H1 (cell line): ENCODE measurements around the gene ZNF845. TPM values are rescaled to one million over a fixed set of nuclear protein-coding genes. Genes with fewer than 3 reads are reported as not detected.

Source experiments
- SP4 ChIP-seq: IDR thresholded peaks from 2 replicates; pipeline ENCODE4 v1.6.1; 2012; ENCODE audit warnings: low read length, inconsistent platforms
- polyA plus RNA-seq, 7 experiments: library from polyadenylated mRNA; depleted of rRNA in 3 of 7; stranded (reverse) in 5 of 7; unstranded in 2 of 7; fragments of >200 nt in 5 of 7; fragments of 200-250 nt in 2 of 7; gene quantifications; 1 replicate in 5 of 7; 2 replicates in 1 of 7; 4 replicates in 1 of 7; pipeline versions ENCODE4 v1.2.1 to v1.2.3, GENCODE V29; 2011 to 2013; ENCODE audit warnings: missing spikeins in 2 of 7, mixed read lengths in 2 of 7
- total RNA-seq: library from RNA; stranded (reverse); fragmentation: NEBNext Ultra II Directional; extraction: Animal tissue kit (Norgen Biotek cat#: 25700); gene quantifications from 2 replicates; pipeline ENCODE4 v1.2.1, GENCODE V29; 2021

ZNF845 gene
- total and polyA plus RNA-seq, 2 of the 8 experiments (the other 6 are each of a cell fraction or from before 2014, with no cell fraction given) = 3.6 to 22.5 TPM

DNA sequence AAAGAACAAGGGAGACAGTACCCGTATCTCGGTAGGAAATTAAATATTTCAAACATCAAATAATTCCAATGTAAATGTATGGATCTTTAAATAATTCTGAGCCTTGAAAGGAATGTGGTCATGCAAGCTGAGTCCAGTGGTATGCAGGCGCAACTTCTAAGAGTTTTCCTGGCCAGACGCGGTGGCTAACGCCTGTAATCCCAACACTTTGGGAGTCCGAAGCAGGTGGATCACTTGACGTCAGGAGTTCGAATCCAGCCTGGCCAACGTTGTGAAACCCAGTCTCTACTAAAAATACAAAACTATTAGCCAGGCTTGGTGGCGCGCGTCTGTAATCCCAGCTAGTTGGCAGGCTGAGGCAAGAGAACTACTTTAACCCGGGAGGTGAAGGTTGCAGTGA lies 1.1 kb upstream of the ZNF845 start (continued):
- no peak for TF ChIP-seq SP4
